HCT116 (cell line): ENCODE results near the gene KDELR1.

Experiments
- CEBPB ChIP-seq: IDR thresholded peaks from 2 replicates; pipeline ENCODE4 v1.6.1; 2012; ENCODE audit warnings: low read depth
- EGR1 ChIP-seq: IDR thresholded peaks from 2 replicates; pipeline ENCODE4 v1.6.1; 2012; ENCODE audit warnings: low read depth
- EZH2 ChIP-seq: fragments of 200-600 bp; sonication (generic); IDR thresholded peaks from 2 replicates; pipeline ENCODE4 v1.6.1; 2017; ENCODE audit warnings: antibody characterized with exemption, mixed run types
- EZH2phosphoT487 ChIP-seq: fragments of 200-600 bp; IDR thresholded peaks from 2 replicates; pipeline ENCODE4 v1.6.1; 2018; ENCODE audit warnings: antibody characterized with exemption, borderline replicate concordance
- MAX ChIP-seq: IDR thresholded peaks from 2 replicates; pipeline ENCODE4 v1.6.1; 2012
- POLR2A ChIP-seq: IDR thresholded peaks from 2 replicates; pipeline ENCODE4 v1.7.0; 2011; ENCODE audit warnings: borderline replicate concordance; ENCODE audit not compliant: insufficient read depth, insufficient read length; ENCODE audit errors: extremely low read depth
- POLR2AphosphoS5 ChIP-seq: IDR thresholded peaks from 2 replicates; pipeline ENCODE4 v1.6.1; 2011; ENCODE audit warnings: mild to moderate bottlenecking, low read depth, low read length, moderate library complexity
- RAD21 ChIP-seq: IDR thresholded peaks from 2 replicates; pipeline ENCODE4 v1.6.1; 2012; ENCODE audit warnings: low read depth, mild to moderate bottlenecking
- REST ChIP-seq: IDR thresholded peaks from 2 replicates; pipeline ENCODE4 v1.6.1; 2012; ENCODE audit warnings: low read depth
- SIN3A ChIP-seq: IDR thresholded peaks from 2 replicates; pipeline ENCODE4 v1.6.1; 2012; ENCODE audit warnings: low read depth
- ZNF274 ChIP-seq: fragments of 200-500 bp; sonication (Bioruptor generic); IDR thresholded peaks from 2 replicates; pipeline ENCODE4 v1.6.1; 2014; ENCODE audit warnings: mild to moderate bottlenecking, low read depth, low read length, inconsistent platforms
- TF ChIP-seq, protein P1 (sequence below), 3 experiments: fragments of 200-600 bp in 1 of 3; sonication (generic) in 1 of 3; IDR thresholded peaks in 2 of 3; conservative IDR thresholded peaks in 1 of 3; 2 replicates each; pipeline ENCODE4 v1.5.1; 2012 to 2017; ENCODE audit warnings: low read depth in 2 of 3, low read length in 2 of 3, antibody characterized with exemption in 1 of 3, borderline replicate concordance in 1 of 3, control low read depth in 1 of 3, mild to moderate bottlenecking in 1 of 3, mixed read lengths in 1 of 3, mixed run types in 1 of 3, moderate library complexity in 1 of 3; ENCODE audit not compliant: insufficient read depth in 1 of 3
- TF ChIP-seq, protein P2 (sequence below): IDR thresholded peaks from 2 replicates; pipeline ENCODE4 v1.6.1; 2011; ENCODE audit warnings: mild to moderate bottlenecking, low read length, moderate library complexity; ENCODE audit not compliant: insufficient replicate concordance; ENCODE audit errors: extremely low read depth

GRCh38 chr19:48370955-48371354, 20.4 kb downstream of the KDELR1 start:
- TF ChIP-seq RAD21 (no peak), EGR1 (no peak), EZH2phosphoT487 (no peak), POLR2AphosphoS5 (no peak), CEBPB (no peak), REST (no peak), POLR2A (no peak), SIN3A (no peak), EZH2 (no peak), MAX (no peak), ZNF274 (no peak)
- TF ChIP-seq, protein P1, sequence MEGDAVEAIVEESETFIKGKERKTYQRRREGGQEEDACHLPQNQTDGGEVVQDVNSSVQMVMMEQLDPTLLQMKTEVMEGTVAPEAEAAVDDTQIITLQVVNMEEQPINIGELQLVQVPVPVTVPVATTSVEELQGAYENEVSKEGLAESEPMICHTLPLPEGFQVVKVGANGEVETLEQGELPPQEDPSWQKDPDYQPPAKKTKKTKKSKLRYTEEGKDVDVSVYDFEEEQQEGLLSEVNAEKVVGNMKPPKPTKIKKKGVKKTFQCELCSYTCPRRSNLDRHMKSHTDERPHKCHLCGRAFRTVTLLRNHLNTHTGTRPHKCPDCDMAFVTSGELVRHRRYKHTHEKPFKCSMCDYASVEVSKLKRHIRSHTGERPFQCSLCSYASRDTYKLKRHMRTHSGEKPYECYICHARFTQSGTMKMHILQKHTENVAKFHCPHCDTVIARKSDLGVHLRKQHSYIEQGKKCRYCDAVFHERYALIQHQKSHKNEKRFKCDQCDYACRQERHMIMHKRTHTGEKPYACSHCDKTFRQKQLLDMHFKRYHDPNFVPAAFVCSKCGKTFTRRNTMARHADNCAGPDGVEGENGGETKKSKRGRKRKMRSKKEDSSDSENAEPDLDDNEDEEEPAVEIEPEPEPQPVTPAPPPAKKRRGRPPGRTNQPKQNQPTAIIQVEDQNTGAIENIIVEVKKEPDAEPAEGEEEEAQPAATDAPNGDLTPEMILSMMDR (IDR thresholded peaks at IDR 0.05 in 2 of 3, conservative IDR thresholded peaks at IDR 0.05 in 1 of 3; ENCODE audit: borderline replicate concordance in 1 of 3, insufficient read depth in 1 of 3, low read depth in 2 of 3, low read length in 2 of 3), result no peak
- TF ChIP-seq, protein P2, sequence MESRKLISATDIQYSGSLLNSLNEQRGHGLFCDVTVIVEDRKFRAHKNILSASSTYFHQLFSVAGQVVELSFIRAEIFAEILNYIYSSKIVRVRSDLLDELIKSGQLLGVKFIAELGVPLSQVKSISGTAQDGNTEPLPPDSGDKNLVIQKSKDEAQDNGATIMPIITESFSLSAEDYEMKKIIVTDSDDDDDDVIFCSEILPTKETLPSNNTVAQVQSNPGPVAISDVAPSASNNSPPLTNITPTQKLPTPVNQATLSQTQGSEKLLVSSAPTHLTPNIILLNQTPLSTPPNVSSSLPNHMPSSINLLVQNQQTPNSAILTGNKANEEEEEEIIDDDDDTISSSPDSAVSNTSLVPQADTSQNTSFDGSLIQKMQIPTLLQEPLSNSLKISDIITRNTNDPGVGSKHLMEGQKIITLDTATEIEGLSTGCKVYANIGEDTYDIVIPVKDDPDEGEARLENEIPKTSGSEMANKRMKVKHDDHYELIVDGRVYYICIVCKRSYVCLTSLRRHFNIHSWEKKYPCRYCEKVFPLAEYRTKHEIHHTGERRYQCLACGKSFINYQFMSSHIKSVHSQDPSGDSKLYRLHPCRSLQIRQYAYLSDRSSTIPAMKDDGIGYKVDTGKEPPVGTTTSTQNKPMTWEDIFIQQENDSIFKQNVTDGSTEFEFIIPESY, result no peak
